PFSK-1 (cell line): Measurements from ENCODE around the gene USP1.

ENCODE experiments used
- POLR2AphosphoS5 ChIP-seq: IDR thresholded peaks from 2 replicates; pipeline ENCODE4 v1.6.1; 2012; ENCODE audit warnings: low read depth, mild to moderate bottlenecking, control low read depth, low read length, moderate library complexity
- SIN3A ChIP-seq: IDR thresholded peaks from 2 replicates; pipeline ENCODE4 v1.6.1; 2012; ENCODE audit warnings: mild to moderate bottlenecking, low read length, moderate library complexity, borderline replicate concordance; ENCODE audit not compliant: insufficient read depth
- TAF1 ChIP-seq: IDR thresholded peaks from 2 replicates; pipeline ENCODE4 v1.6.1; 2012; ENCODE audit warnings: low read length, control low read depth, borderline replicate concordance; ENCODE audit not compliant: insufficient read depth
- TF ChIP-seq, protein P1 (sequence below), 2 experiments: IDR thresholded peaks; 2 replicates each; pipeline versions ENCODE4 v1.6.1 to v1.8.0; 2011 to 2012; ENCODE audit warnings: low read depth in 2 of 2, low read length in 2 of 2, control low read depth in 1 of 2, inconsistent platforms in 1 of 2, mild to moderate bottlenecking in 1 of 2, moderate library complexity in 1 of 2; ENCODE audit not compliant: insufficient read depth in 1 of 2

DNA sequence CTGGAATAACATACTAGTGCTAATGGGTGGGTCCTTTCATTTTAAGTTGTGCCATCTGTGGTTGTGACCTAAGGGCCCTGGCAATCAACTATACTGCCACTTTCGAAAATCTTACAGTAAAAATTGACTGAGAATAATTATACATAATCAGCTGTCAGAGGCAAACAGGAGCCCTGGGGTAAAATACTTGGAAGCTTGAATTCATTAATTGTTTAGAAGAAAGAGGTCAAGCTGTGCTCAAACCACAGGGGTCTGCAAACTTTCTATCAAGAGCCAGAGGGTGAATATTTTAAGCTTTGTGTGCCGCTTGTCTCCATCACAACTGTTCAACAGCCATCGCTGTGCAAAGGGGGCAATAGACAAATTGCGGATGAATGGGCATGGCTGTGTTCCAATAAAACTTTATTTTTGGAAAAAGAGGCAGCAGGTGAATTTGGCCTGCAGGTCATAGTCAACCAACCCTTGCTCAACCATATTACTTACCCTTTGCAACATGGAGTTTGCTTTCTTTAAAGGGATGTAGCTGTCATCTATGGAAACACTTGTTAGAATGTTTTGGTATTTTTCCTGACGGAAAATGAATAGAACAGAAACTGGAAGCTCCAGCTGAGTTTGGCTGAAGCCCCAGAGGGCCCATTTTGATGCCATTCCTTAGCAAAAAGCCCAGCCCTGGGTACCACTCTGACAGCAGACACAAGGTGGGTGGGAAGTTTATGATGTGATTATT is 35.7 kb upstream of the USP1 start:
- no peak for TF ChIP-seq SIN3A
- TF ChIP-seq POLR2AphosphoS5: no peak
- no peak for TF ChIP-seq TAF1
- TF ChIP-seq, protein P1, sequence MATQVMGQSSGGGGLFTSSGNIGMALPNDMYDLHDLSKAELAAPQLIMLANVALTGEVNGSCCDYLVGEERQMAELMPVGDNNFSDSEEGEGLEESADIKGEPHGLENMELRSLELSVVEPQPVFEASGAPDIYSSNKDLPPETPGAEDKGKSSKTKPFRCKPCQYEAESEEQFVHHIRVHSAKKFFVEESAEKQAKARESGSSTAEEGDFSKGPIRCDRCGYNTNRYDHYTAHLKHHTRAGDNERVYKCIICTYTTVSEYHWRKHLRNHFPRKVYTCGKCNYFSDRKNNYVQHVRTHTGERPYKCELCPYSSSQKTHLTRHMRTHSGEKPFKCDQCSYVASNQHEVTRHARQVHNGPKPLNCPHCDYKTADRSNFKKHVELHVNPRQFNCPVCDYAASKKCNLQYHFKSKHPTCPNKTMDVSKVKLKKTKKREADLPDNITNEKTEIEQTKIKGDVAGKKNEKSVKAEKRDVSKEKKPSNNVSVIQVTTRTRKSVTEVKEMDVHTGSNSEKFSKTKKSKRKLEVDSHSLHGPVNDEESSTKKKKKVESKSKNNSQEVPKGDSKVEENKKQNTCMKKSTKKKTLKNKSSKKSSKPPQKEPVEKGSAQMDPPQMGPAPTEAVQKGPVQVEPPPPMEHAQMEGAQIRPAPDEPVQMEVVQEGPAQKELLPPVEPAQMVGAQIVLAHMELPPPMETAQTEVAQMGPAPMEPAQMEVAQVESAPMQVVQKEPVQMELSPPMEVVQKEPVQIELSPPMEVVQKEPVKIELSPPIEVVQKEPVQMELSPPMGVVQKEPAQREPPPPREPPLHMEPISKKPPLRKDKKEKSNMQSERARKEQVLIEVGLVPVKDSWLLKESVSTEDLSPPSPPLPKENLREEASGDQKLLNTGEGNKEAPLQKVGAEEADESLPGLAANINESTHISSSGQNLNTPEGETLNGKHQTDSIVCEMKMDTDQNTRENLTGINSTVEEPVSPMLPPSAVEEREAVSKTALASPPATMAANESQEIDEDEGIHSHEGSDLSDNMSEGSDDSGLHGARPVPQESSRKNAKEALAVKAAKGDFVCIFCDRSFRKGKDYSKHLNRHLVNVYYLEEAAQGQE (IDR thresholded peaks at IDR 0.05; ENCODE audit: insufficient read depth in 1 of 2, low read depth in 2 of 2, low read length in 2 of 2): no peak
